MCF 10A (cell line): ENCODE measurements around the gene TCF7. TPM values are rescaled to one million over a fixed set of nuclear protein-coding genes. Genes with fewer than 3 reads are reported as not detected.

Source experiments
- Bru-seq: library from RNA; stranded (reverse); fragments of 400-500 nt; gene quantifications from one replicate; lab custom pipeline; 2021; lab: Mats Ljungman, UMichigan
- BruChase-seq, 2 experiments: library from RNA; stranded (reverse); fragments of 400-500 nt; gene quantifications; one replicate each; lab custom pipeline; 2021; lab: Mats Ljungman, UMichigan
- BruUV-seq: library from RNA; stranded (reverse); fragments of 400-500 nt; replicated peaks from 2 replicates; lab custom pipeline; 2021; lab: Mats Ljungman, UMichigan
- CTCF ChIA-PET: fragments of 300-600 bp; sonication (Branson Sonifier 250); formaldehyde crosslinking; extraction: SDS; loops from one replicate; lab custom pipeline; 2021; ENCODE audit warnings: antibody characterized with exemption, inconsistent platforms; lab: Yijun Ruan, JAX
- POLR2A ChIA-PET: fragments of 300-600, 350-650 bp; sonication (Branson Sonifier 250); formaldehyde crosslinking; extraction: SDS; loops from one replicate; lab custom pipeline; 2020; ENCODE audit warnings: antibody characterized with exemption, inconsistent platforms; lab: Yijun Ruan, JAX
- DNase-seq: peaks from one replicate; pipeline ENCODE4 v3.0.0-alpha.2; 2018; ENCODE audit not compliant: unreplicated experiment
- H3K27ac Mint-ChIP-seq: one replicate; pipeline ENCODE4 v1.8.0; 2022; ENCODE audit warnings: mild to moderate bottlenecking, low read depth, mixed read lengths; ENCODE audit not compliant: unreplicated experiment
- H3K27me3 Mint-ChIP-seq: one replicate; pipeline ENCODE4 v1.8.0; 2022; ENCODE audit warnings: mixed read lengths; ENCODE audit not compliant: insufficient read depth, unreplicated experiment
- H3K36me3 Mint-ChIP-seq: one replicate; pipeline ENCODE4 v1.8.0; 2022; ENCODE audit warnings: mild to moderate bottlenecking, moderate library complexity, mixed read lengths; ENCODE audit not compliant: insufficient read depth, unreplicated experiment
- H3K4me1 Mint-ChIP-seq: one replicate; pipeline ENCODE4 v1.8.0; 2022; ENCODE audit warnings: mixed read lengths; ENCODE audit not compliant: insufficient read depth, unreplicated experiment
- H3K4me3 Mint-ChIP-seq: one replicate; pipeline ENCODE4 v1.8.0; 2022; ENCODE audit warnings: mild to moderate bottlenecking, moderate library complexity, mixed read lengths; ENCODE audit not compliant: unreplicated experiment
- H3K9me3 Mint-ChIP-seq: one replicate; pipeline ENCODE4 v1.8.0; 2022; ENCODE audit warnings: mixed read lengths; ENCODE audit not compliant: unreplicated experiment
- CTCF ChIP-seq: fragments of 200-600 bp; IDR thresholded peaks from one replicate; pipeline ENCODE4 v1.8.0; 2022; ENCODE audit warnings: antibody characterized with exemption, mild to moderate bottlenecking; ENCODE audit not compliant: unreplicated experiment
- intact Hi-C: fragments of 100-400 bp; cut with micrococcal nuclease; formaldehyde crosslinking; loops from 2 replicates; pipeline ENCODE4 v1.14.1; 2022
- long read RNA-seq: library from polyadenylated mRNA; stranded (forward); transcript quantifications from one replicate; pipeline ENCODE4 v2.0.0, GENCODE V29; 2022
- total RNA-seq: library from RNA; stranded (reverse); gene quantifications from 2 replicates; pipeline ENCODE4 v1.2.3, GENCODE V29; 2022

The TCF7 gene
- total RNA-seq, result 0.29 and 0.42 TPM in 2 replicates
- percentile 15 among the genes with signal in this experiment for Bru-seq, nascent RNA
- BruChase-seq, experiment 1, labeled RNA remaining after a 6-hour chase, result percentile 14 among the genes with signal in this experiment
- percentile 10 among the genes with signal in this experiment for BruChase-seq, experiment 2, labeled RNA remaining after a 2-hour chase
- long read RNA-seq, partial matches to known transcripts, result 0 of 15 reads
- long read RNA-seq, other reads (novel, unspliced or antisense), result 15 of 15 reads

- TF ChIP-seq CTCF, result no peak
- CTCF ChIA-PET, result interaction anchor here (0.9 to 4.8 kb wide), 3 partner anchors 13 to 74 kb away, joined by 3 to 45 read pairs (median 13); no protein-coding TSS in a partner anchor
- peaks cover 17% of the 10 kb centered on the region for H3K4me1 Mint-ChIP-seq
- H3K4me3 Mint-ChIP-seq, result peak within 1 kb of the TSS; percentile 74
- H3K9me3 Mint-ChIP-seq, result no peaks in the 10 kb centered on the region
- no peak within 1 kb of the TSS for H3K27ac Mint-ChIP-seq
- no TSS peak for BruUV-seq
- DNase-seq, result peak; percentile 90
- POLR2A ChIA-PET, result interaction anchor here (0.5 to 1.2 kb wide), 7 partner anchors 22 to 1062 kb away, joined by 3 to 5 read pairs (median 4); partner anchors contain the start of gene HSPA4
- peaks cover under 1% of the 10 kb centered on the region for H3K36me3 Mint-ChIP-seq
- intact Hi-C loops, result no loop called here
- H3K27me3 Mint-ChIP-seq, result no peaks in the 10 kb centered on the region
Measured at GRCh38 chr5:134113902-134114875, at the start of gene TCF7. Gene TCF7, plus strand, starts transcription at chr5:134114681. Its CDS starts 226 bp downstream, at chr5:134114907.

- H3K27ac Mint-ChIP-seq, result no peak overlapping the region
- BruUV-seq, result no TSS peak
- H3K4me3 Mint-ChIP-seq, result no peak overlapping the region
- no peaks in the 10 kb centered on the region for H3K4me1 Mint-ChIP-seq
- ChIA-PET CTCF (interaction anchor here (0.7 to 1.1 kb wide), 3 partner anchors 71 to 848 kb away, joined by 3 read pairs; no protein-coding TSS in a partner anchor), POLR2A (interaction anchor here (0.8 to 1.4 kb wide), 2 partner anchors 11 to 41 kb away, joined by 4 to 5 read pairs; no protein-coding TSS in a partner anchor)
- no peak for DNase-seq
- H3K36me3 Mint-ChIP-seq, result no peaks in the 10 kb centered on the region
- H3K27me3 Mint-ChIP-seq, result no peaks in the 10 kb centered on the region
- TF ChIP-seq CTCF, result no peak
- H3K9me3 Mint-ChIP-seq, result no peaks in the 10 kb centered on the region
- intact Hi-C loops, result no loop called here
Measured at GRCh38 chr5:134069553-134069952, 44.9 kb upstream of the TCF7 start.

- no peaks in the 10 kb centered on the region for H3K27me3 Mint-ChIP-seq
- POLR2A ChIA-PET, result no interaction called here
- no peak for TF ChIP-seq CTCF
- BruUV-seq, result no TSS peak
- H3K4me3 Mint-ChIP-seq, result no peak overlapping the region
- no peak overlapping the region for H3K27ac Mint-ChIP-seq
- H3K9me3 Mint-ChIP-seq, result no peaks in the 10 kb centered on the region
- CTCF ChIA-PET, result interaction anchor here (0.7 to 3.4 kb wide), 3 partner anchors 31 to 526 kb away, joined by 3 to 24 read pairs (median 3); no protein-coding TSS in a partner anchor
- intact Hi-C loops, result no loop called here
- DNase-seq, result no peak
- H3K4me1 Mint-ChIP-seq, result no peaks in the 10 kb centered on the region
- no peaks in the 10 kb centered on the region for H3K36me3 Mint-ChIP-seq
Measured at GRCh38 chr5:134070725-134071613, 43.5 kb upstream of the TCF7 start.
